Astrocyte (in vitro differentiated cells and primary cell): ENCODE measurements around the gene ZNF44.

Source experiments
- EZH2 ChIP-seq: IDR thresholded peaks from 2 replicates; pipeline ENCODE4 v1.6.1; 2012; ENCODE audit warnings: mild to moderate bottlenecking, low read length, inconsistent platforms; ENCODE audit not compliant: insufficient read depth
- TF ChIP-seq, protein P1 (sequence below): IDR thresholded peaks from 2 replicates; pipeline ENCODE4 v1.5.1; 2011; ENCODE audit warnings: low read depth, mild to moderate bottlenecking, inconsistent platforms, low read length, moderate library complexity; ENCODE audit not compliant: insufficient read depth

DNA sequence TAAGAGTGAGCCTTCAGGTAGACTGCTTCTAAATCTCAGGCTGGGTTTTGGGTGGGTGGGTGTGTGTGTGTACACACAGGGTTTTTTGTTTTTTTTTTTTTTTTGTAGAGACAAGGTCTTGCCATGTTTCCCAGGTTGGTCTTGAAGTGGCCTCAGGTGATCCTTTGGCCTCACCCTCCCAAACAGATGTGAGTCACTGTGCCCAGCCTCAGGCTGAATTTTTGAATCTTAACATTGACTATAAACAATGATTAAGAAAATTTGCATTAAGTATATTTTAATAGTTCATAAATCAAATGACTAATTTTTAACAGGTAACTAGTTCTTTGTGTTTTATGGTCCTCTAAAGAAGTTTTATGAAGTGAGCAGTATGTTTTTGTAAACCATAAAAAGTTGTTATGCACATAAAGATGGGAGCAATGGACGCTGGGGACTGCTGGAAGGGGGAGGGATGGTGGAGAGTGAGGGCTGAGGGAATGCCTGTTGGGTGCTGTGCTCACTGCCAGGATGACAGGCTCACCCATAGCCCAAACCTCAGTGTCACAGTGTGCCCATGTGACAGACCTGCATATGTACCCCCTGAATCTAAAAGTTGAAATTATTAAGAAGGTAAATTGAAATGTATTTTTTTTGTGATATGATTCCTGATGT, 71.6 kb downstream of the ZNF44 start:
- TF ChIP-seq, protein P1, sequence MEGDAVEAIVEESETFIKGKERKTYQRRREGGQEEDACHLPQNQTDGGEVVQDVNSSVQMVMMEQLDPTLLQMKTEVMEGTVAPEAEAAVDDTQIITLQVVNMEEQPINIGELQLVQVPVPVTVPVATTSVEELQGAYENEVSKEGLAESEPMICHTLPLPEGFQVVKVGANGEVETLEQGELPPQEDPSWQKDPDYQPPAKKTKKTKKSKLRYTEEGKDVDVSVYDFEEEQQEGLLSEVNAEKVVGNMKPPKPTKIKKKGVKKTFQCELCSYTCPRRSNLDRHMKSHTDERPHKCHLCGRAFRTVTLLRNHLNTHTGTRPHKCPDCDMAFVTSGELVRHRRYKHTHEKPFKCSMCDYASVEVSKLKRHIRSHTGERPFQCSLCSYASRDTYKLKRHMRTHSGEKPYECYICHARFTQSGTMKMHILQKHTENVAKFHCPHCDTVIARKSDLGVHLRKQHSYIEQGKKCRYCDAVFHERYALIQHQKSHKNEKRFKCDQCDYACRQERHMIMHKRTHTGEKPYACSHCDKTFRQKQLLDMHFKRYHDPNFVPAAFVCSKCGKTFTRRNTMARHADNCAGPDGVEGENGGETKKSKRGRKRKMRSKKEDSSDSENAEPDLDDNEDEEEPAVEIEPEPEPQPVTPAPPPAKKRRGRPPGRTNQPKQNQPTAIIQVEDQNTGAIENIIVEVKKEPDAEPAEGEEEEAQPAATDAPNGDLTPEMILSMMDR, result no peak
- TF ChIP-seq EZH2, result no peak
